ENCODE measurements around the gene TNFSF15. TPM values are rescaled to one million over a fixed set of nuclear protein-coding genes. Genes with fewer than 3 reads are reported as not detected.

The TNFSF15 gene
- total RNA-seq, 1 experiment from 2014 or later = 0.03 TPM

DNA sequence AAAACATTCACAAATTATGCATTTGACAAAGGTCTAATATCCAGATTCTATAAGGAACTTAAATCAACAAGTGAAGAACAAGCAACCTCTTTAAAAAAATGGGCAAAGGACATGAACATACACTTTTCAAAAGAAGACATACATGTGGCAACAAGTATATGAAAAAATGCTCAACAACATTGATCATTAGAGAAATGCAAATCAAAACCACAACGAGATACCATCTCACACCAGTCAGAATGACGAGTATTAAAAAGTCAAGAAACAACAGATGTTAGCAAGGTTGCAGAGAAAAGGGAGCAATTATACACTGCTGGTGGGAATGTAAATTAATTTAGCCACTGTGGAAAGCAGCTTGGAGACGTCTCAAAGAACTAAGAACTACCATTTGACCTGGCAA lies 38.9 kb upstream of the TNFSF15 start:
- Histone ChIP-seq H3K9me3 (ENCODE audit: control insufficient read depth, insufficient read depth, low read depth, low read length) (no peaks in the 10 kb centered on the region), H3K27me3 (ENCODE audit: control insufficient read depth, insufficient read depth, low read length) (no peaks in the 10 kb centered on the region), H3K4me3 (ENCODE audit: low read depth in 2 of 2, low read length in 2 of 2) (no peak overlapping the region), H3K27ac (ENCODE audit: low read length) (no peak overlapping the region), H3K4me1 (ENCODE audit: control insufficient read depth, insufficient read depth, low read length) (no peaks in the 10 kb centered on the region), H3K36me3 (ENCODE audit: control insufficient read depth, insufficient read depth, low read length) (no peaks in the 10 kb centered on the region)
- intact Hi-C loops (cut with micrococcal nuclease; ENCODE audit: unreplicated experiment) (no loop called here), in situ Hi-C loops (cut with HindIII; ENCODE audit: low pct_unique_long_range_greater_than_20kb, low sequenced_read_pairs) (no loop called here)
- ChIA-PET POLR2A (no interaction called here), CTCF (no interaction called here)
- TF ChIP-seq TCF7L2 (IDR thresholded peaks at IDR 0.05; ENCODE audit: low read depth, low read length) (no peak), POLR2AphosphoS5 (IDR thresholded peaks at IDR 0.05; ENCODE audit: low read depth, low read length) (no peak), REST (IDR thresholded peaks at IDR 0.05; ENCODE audit: insufficient read depth in 1 of 2, low read depth in 2 of 2, low read length in 1 of 2) (no peak), SIN3A (IDR thresholded peaks at IDR 0.05; ENCODE audit: borderline replicate concordance, insufficient read depth, low read depth, low read length) (no peak), CTCF (IDR thresholded peaks at IDR 0.05) (no peak)
- BruUV-seq (replicated peaks) = no TSS peak
- no peak for DNase-seq (ENCODE audit: low read depth, low spot score)
- no peak for ATAC-seq

DNA sequence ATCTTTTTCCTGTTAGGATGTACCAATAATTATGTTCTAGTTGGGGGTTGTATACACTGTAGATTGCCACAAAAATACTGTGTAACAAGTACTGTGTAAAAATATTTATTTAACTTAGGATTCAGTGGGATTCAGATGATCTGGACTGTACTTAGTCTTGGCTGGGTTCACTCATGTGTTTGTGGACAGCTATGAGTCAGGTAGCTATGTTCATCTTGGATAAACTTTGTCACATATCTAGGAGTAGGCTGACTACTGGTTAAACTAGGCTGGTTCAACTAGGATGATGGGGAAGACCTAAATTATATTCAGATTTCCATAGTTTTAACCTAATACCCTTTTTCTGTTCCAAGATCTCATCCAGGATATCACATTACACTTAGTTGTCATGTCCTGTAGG lies 32.1 kb upstream of the TNFSF15 start:
- BruUV-seq (replicated peaks) = no TSS peak
- H3K27ac ChIP-seq (ENCODE audit: low read length) = no peak overlapping the region
- no peaks in the 10 kb centered on the region for H3K36me3 ChIP-seq (ENCODE audit: control insufficient read depth, insufficient read depth, low read length)
- intact Hi-C loops (cut with micrococcal nuclease; ENCODE audit: unreplicated experiment) = no loop called here
- POLR2A ChIA-PET = no interaction called here
- H3K27me3 ChIP-seq (ENCODE audit: control insufficient read depth, insufficient read depth, low read length) = no peaks in the 10 kb centered on the region
- in situ Hi-C loops (cut with HindIII; ENCODE audit: low pct_unique_long_range_greater_than_20kb, low sequenced_read_pairs) = no loop called here
- CTCF ChIA-PET = no interaction called here
- H3K4me1 ChIP-seq (ENCODE audit: control insufficient read depth, insufficient read depth, low read length) = no peaks in the 10 kb centered on the region
- no peak for DNase-seq (ENCODE audit: low read depth, low spot score)
- H3K9me3 ChIP-seq (ENCODE audit: control insufficient read depth, insufficient read depth, low read depth, low read length) = no peaks in the 10 kb centered on the region
- no peak overlapping the region for H3K4me3 ChIP-seq (ENCODE audit: low read depth in 2 of 2, low read length in 2 of 2)
- no peak for ATAC-seq
- TF ChIP-seq POLR2AphosphoS5 (IDR thresholded peaks at IDR 0.05; ENCODE audit: low read depth, low read length) (no peak), REST (IDR thresholded peaks at IDR 0.05; ENCODE audit: insufficient read depth in 1 of 2, low read depth in 2 of 2, low read length in 1 of 2) (no peak), TCF7L2 (IDR thresholded peaks at IDR 0.05; ENCODE audit: low read depth, low read length) (no peak), CTCF (IDR thresholded peaks at IDR 0.05) (no peak), SIN3A (IDR thresholded peaks at IDR 0.05; ENCODE audit: borderline replicate concordance, insufficient read depth, low read depth, low read length) (no peak)

Data from Panc1 (cell line).